ENCODE results near the gene HOATZ.

DNA sequence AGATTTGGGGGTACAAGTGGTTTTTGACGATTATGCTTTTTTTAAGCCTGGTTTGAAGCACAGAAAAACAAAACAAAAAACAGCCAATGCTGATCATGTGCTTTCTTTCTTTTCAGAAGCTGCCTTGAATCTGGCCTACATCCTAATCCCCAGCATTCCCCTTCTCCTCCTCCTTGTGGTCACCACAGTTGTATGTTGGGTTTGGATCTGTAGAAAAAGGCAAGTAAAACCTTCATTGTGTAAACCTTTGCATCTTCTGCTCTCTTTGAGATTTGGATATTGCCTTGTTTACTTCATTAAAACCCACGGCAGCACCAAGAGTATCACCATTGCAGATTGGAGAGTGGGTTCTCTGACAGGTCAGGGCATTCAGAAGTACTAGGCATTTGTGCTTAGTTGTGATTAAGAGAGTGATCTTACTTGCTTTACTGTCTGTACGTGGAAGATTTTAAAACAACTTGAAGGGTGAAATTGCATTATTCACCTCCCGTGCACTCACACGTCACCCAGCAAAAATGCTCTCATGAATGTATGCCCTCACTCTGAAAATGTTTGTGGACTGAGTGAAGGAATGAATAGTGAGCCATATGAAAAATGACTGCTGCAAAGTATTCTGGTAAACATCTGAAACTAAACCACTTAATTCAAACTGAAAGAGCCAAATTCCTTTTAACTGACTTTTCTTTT, 43.0 kb downstream of the HOATZ start:
- TF ChIP-seq CTCF (IDR thresholded peaks at IDR 0.05; ENCODE audit: low read depth, low read length) (no peak), EZH2phosphoT487 (IDR thresholded peaks at IDR 0.05; ENCODE audit: low read depth) (no peak)
